Ureter (tissue), 1 donor: ENCODE results near the gene TCF3. TPM values are rescaled to one million over a fixed set of nuclear protein-coding genes. Genes with fewer than 3 reads are reported as not detected.

Experiments used
- DNase-seq: peaks from one replicate; pipeline ENCODE4 v3.0.0-alpha.2; 2020; ENCODE audit warnings: low spot score
- total RNA-seq: library from RNA; stranded (reverse); gene quantifications from one replicate; pipeline ENCODE4 v1.2.4, GENCODE V29; 2023
- donor health status: DM: yes; HTN: yes; CAD: no.

TCF3 gene
- total RNA-seq, 1 donor from 2014 or later, result 56.2 TPM

DNA sequence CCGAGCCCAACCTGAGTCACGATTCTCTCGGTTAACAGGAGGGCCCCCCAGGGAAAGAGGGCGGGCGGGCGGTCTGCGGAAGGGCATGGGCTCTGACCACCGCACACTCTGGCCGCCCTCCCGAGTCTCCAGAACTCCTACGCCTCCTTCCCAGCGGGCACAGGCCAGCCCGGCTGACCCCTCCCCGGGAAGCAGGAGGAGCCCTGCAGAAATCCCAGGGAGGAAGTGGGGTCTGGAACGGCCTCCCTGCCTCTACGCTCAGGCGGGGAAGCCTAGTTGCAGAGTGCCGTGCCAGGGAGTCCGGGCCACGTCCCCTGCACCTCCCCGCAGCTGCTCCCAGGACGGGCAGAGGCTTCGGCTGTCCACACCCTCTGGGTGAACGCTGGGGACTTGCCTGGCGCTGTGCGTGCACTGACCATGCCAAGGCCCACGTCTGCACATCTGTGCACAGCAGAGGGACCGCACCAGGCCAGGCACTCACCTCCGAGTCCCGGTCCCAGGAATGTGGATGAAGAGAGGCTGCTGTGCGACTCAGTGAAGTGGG is 20.8 kb downstream of the TCF3 start:
- no peak for DNase-seq

DNA sequence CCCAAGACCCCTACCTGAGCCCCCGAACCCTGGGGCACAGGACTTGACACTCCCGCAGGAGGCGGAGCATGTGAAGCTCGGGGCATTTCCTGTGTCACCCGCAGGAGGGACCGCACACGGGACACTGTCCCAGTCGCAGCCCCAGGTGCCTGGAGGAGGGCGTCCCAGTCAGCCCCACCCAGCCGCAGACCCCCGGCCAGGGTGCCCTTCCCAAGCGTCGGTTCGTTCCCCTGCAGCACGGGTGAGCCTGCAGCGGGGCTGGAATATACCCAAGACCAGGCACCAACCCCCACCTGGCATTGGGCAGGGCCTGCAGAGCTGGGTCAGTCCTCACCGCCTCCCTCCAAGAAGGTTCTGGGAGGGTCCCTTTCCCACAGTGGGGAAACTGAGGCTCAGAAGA is 21.6 kb downstream of the TCF3 start:
- no peak for DNase-seq

DNA sequence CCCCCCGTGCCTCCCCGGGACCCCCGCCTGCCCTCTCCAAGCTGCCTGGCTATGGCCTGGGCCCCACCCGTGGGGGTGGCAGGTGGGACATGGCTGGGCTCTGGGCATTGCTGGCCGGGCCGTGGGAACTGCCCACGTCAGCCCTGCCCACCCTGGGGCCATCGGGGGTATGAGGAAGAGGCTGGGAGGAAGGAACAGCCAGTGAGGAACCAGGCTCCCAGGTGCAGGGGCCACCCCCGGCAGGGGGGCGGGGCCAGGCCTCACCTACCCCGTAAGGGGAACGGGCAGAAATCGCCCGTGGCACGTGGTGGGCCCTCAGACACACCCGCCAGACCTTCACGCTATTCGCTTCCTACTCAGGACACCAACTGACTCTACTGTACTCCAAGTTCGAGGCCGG is 22.4 kb downstream of the TCF3 start:
- no peak for DNase-seq

DNA sequence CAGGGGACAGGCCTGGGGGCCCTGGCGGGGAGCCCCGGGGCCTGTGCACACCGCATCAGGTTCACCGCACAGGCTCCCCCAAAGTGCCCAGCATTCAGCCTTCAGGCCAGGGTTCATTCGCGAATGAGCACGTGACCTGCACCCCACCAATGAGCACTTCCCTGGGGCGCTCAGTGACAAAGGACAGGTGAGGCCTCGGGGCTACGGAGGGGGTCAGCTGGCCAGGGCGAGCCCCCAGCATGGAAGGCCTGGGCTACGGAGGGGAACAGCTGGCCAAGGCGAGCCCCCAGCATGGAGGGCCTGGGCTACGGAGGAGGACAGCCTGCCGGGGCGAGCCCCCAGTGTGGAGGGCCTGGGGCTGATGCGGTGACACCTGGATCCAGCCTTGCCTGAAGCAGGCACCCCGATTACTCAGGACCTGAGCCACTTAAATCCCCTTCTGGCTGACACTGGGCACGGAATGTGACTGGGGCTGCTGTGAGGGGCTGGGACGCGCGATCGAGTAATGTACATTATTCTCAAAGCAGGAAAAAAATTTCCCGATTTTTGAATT is 23.1 kb downstream of the TCF3 start:
- no peak for DNase-seq

DNA sequence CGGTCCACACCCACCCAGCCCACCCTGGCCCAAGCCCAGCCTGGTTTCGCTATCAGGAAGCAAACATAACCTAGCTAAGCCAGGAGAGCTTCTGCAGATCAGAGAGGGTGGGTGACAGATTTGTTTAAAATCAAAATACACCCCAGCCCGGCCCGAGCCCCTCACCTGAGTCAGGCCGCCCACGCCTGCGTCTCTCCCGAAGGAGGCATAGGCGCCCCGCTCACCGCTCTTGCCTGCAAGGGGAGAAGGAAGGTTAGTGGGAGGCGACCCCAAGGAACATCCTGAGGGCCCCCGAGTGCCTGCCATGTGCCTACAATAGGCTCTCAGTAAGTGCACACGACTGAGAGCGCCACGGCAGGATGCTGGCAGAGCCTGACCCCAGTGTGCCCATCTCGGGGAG is 25.2 kb downstream of the TCF3 start:
- DNase-seq, result no peak

DNA sequence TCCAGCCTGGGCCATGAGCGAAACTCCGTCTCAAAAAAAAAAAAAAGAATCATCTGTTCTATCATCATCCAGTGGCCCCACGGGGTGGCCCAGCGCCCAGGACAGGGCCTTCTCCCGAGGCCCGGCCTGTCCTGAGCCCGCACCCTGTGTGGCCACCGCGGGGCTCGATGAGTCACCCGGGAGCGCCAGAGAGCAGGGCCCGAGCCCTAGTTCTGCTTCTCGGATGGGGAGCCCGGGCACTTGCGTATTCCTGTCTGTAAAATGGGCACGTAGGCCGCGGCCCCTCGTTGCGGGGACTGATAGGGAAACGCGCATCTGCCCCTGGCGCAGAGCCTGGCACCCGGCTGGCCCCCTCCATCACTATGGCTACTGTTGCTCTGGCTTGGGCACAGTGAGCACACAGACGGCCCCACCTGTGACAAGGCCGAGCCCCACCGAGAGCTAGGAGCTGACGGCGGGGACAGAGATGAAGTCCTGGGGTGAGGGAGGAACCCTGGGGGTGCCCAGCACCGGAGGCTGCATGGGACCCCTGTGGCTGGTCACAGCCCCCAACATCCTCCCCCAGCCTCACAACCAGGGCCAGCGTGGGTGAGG is 25.9 kb downstream of the TCF3 start:
- DNase-seq, result no peak

DNA sequence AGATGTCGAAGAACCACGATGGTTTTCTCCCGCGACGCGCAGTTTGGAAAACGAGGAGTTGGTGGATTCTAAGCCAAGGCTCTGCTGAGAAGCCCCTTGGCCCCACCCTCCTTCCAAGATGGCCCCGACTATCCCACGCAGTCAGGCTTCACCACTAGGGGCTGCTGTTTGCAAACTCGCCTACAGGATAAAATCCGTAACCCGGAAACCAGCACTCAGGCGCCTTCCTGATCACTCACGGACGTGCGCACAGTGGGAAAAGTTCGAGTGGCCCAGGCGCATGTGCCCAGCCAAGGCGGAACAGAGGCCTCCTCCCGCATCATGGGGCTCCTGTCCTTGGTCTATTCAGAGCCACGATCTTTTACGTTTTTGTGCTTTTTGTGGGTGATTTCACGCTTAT is 28.0 kb downstream of the TCF3 start:
- DNase-seq, result no peak

DNA sequence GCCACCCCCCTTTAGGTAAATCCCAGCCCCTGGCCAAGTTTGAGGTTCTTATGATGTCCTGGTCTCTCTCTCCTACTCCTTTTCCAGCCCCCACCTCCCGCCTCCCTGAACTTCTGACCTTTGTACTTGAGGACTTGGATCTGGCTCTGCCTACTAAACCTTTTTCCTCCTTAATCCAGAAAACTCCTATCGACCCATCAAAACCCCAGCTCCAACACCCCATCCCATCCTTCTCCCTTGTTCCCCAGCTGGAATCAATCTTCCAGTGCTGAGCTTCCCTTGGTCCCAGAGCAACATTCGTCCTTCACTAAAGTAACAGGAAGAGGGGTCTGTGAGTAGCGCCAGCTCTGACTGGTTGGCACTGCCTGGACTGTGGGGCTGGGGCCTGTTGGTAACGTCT is 29.9 kb downstream of the TCF3 start:
- DNase-seq, result no peak

DNA sequence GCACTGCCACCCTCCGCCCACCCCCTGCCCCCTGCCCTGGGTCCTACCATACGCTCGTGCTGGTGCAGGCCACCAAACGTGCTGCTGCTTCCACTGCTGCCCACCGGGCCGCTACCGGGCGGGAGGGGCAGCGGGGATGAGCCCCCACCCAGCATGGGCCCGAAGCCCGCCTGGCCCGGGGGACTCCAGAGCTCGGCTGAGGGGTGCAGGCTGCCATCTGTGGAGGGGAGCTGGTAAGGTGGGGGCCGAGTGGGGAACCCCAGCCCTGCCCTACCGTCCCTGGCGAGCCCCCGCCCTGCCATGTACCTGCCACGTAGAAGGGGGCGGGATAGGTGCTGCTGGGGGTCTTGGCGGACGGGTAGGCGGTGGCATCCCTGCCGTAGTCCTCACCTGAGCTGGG is 30.4 kb downstream of the TCF3 start:
- no peak for DNase-seq

DNA sequence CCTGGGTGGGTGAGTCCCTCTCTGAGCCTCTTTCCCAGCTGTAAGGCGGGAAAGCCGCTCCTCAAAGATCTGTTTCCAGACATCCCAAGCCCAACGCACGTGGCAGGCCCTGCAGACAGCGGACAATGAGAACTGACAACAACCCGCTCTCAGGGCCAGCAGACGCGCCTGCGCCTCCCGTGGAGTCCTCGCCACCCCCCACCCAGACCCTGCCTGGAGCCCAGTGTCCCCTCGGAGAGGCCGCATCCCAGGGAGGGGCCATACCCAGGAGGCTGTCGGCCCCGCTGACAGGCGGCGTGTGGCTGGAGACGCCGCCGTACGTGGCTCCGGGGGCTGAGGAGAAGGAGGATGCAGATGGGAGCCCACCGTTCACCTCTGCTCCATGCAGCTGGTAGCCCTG is 30.8 kb downstream of the TCF3 start:
- DNase-seq, result no peak

DNA sequence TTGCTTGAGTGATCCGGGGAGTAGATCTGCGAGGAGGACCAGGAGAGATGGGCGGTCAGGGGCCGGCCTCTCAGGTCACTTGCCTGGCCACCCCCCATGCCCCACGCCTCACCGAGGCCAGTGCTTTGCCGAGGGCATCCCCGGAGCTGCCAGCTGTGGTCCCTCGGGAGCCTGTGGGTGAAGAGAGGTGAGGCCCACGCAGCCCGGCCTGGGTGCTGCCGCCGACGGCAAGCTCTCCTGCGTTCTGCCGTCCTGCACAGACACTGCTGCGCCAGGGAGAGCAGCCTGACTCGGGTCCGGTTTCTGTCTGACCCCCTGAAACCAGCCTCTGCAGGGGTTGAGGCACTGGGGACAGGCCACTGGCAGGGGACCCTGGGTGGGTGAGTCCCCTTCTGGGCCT is 31.4 kb downstream of the TCF3 start:
- no peak for DNase-seq

DNA sequence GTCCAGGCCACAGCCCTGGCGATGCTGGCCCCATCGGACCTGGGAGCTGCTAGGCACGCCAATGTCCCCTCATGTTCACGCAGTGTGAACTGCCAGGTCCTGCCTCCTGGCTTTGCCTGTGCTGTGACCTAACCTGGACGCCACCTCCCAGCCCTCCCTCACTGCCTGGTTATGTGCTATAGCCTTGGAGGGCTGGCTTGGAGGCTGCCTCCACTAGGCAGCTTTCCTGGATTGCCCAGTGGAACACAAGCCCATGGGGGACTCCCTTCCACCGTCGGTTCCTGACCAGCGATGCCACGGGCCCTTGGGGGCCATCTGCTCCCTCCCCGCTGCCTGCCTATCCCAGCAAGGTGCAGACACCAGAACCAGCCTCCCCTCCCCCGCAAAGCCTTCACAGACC is 31.9 kb downstream of the TCF3 start:
- no peak for DNase-seq

DNA sequence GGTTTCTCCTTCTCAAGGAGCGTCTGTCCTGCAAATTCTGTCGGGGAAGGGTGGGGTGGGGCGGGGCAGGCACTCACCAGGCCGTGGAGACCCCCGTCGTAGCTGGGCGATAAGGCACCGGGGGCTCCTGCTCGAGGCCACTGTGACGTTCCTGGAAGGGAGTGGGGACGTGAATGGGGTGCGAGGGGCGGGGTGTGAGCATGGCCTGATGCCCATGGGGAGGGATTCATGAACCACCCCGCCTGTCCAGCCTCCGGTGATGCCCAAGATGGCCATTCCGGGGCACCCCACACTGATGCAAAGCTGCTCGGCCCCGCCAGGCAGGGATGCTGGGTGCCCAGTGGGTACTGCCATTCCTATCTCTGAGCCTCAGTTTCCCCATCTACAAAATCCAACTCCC is 32.7 kb downstream of the TCF3 start:
- no peak for DNase-seq

DNA sequence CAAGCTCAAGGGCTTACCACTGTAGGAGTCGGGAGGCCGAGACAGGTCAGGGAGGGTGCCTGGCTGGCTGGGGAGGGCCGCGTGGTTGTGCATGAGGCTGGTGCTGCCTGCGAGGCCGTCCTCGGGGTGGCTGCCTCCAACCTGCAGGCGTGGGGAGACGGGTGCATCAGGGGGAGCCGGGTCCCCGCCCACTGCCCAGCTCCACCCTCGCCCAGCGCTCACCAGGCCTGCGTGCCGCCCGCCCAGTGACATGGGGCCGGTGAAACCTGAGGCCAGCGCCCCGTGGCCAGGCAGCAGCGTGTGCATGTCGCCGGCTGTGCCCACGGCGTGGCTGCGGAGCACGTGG is 33.3 kb downstream of the TCF3 start:
- no peak for DNase-seq

DNA sequence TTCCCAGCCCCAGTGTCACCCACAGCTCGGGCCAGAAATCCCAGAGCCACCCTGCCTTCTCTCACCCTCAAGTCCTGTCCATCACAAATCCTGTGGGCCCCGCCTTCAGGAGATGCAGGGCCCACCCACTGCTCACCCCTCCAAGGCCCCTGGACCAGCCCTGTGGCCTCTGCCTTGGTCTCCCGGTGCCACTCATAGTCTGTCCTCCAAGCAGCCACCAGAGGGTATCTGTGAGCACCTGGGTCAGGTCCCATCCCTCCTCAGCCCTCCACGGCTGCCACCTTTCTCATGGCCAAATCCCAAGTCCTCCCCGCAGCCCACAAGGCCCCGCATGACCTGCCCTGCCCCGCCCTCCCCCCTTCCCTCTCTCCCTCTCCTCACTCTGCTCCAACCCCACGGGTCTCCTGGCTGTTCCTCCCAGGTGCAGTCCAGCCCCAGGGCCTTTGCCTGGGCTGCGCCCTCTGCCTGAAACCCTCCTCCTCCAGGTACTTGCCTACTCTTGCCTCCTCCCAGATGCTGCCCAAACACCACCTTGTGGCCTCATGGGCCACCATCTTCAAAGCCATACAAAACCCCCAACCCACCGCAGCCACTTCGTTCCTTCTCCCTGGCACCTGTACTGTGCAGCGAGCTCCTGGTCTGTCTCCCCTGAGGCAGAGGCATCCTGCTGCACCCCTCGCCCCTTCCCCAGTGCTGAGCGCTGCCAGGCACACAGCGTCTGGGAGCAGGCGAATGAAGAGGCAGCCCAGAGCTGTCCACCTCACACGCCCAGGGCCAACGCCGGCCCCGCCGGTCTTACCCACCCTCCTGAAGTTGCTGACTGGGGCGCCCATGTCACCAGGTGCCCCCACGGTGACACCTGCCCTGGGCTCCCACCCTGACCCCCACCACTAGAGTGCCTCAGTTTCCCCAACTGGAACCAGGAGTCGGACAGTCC is 34.0 kb downstream of the TCF3 start:
- no peak for DNase-seq

DNA sequence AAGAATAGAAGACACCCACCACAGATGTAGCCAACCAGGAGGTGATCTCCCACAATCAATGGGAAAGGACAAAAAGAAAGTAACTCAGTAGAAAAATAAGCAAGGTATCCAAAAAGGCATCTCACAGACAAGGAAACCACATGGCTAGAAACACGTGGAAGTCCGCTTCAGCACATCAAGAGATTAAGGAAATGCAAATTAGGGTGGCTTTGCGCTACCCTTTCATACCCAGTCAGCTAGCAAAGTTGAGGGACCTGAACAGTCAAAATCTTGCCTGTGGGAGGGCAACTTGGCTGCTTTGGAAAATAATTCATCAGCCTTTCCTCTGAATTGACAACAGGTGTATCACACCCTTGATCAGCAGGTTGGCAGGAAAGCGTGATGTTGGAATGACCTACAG is 35.5 kb downstream of the TCF3 start:
- no peak for DNase-seq

DNA sequence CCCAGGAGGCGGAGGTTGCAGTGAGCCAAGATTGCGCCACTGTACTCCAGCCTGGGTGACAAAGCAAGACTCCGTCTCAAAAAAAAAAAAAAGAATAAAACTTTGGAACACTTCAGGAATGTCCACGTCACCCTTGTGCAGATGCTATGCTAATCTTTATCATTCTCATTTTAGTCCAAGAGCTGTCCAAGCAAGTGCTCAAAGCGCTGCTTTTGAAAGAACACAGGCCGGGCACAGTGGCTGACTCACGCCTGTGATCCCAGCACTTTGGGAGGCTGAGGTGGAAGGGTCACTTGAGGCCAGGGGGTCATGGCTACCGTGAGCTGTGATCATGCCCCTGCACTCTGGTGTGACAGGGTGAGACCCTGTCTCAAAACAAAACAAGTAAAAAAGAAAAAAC is 36.0 kb downstream of the TCF3 start:
- no peak for DNase-seq

DNA sequence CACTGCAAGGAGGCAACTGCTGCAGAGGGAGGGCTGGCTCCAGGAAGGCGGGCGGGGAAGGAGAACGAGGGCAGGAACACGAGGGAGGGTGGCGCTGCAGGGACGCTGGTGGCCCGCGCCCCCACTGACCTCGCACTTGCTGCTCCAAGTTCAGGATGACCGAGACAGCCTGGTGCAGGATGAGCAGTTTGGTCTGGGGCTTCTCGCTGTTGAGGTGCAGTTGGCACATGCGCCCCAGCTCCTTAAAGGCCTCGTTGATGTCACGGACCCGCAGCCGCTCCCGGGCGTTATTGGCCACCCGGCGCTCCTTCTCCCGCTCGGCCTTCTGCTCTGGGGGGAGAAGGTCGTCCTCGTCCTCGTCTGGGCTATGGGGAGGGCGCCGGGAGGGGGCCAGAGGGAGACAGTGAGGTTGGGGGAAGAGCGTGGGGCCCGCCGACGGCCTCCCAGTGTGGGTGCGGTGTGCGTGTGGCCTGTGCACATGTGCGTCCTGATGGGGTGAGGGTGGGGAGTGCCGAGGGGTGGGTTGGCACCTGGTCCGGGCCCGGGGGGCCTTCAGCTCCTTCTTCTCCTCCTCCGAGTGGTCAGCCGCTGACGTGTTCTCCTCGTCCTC is 37.2 kb downstream of the TCF3 start:
- no peak for DNase-seq

DNA sequence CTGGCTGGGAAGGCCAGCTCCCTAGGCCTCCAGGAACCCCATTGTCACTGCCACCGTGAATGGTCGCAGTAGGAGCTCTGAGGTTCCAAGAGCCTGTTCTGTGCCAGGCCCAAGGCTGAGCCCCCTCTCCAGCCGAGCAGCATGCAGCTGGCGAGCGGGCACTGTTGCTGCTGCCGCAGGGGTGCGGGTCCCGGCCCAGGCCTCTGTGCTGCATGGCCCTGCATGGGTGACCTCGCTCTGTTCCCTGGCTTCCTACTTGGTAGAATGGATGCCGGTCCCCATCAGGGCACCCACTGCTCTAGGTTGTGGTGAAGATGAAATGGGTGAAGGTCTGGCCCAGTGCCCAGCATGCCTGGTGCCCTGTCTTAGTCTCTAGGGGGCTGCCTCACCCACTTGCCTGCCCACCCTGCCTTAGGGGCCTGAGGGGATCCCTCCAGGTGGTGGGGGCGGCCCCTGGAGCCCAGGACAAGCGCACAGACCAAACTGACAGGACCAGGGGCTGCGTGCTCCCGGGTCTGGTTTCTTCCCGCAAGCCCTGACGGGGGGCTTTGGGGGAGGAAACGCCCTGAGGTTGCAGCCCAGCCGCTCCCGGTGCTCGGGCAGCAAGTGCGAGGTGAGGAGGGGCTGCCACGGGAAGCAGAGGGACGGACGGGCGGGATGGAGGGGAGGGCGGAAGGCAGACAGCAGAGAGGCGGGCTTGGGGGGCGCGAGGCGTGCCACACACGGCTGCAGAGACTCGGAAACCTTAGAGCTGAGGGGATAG is 38.4 kb downstream of the TCF3 start:
- DNase-seq, result no peak

DNA sequence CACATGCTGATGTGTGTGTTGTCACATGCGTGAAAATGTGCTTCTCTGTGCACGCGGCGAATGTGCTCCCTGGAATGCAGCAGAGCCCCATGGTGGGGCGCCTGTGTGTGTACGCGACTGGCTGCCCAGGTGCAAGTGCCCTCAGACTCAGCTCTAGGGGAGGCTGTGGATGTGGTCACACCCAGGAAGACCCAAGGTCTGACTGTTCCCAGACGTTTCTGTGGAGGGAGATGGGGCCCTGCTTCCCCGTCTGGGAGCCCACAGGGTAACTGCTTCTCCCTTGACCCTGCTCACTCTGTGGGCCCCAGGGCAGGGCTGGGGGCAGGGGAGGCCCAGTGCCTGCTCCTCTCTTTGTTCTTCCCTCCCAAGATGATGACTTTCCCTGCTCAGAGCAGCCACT is 39.3 kb downstream of the TCF3 start:
- no peak for DNase-seq

DNA sequence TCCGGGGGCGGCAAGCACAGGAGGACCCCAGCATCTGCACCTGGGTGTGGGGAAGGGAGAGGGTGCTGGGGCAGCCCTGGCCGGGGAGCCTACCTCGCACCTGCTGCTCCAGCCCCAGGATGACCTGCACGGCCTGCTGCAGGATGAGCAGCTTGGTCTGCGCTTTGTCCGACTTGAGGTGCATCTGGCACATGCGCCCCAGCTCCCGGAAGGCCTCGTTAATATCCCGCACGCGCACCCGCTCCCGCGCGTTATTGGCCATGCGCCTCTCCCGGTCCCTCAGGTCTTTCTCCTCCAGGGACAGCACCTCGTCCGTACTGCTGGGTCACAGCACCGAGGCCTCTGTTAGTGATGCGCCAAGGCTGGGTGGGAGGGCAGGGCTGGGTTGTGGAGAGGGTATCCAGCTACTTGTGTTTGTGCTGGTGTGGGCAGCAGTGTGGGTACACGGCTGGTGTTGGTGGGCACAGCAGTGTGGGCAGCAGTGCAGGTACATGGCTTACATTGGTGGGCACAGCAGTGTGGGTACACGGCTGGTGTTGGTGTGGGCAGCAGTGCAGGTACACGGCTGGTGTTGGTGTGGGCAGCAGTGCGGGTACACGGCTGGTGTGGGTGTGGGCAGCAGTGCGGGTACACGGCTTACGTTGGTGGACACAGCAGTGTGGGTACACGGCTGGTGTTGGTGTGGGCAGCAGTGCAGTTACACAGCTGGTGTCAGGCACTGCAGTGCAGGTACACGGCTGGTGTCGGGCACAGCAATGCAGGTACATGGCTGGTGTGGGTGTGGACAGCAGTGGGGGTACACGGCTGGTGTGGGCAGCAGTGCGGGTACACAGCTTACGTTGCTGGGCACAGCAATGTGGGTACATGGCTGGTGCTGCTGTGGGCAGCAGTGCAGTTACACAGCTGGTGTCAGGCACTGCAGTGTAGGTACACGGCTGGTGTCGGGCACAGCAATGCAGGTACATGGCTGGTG is 40.0 kb downstream of the TCF3 start:
- DNase-seq, result no peak
